H9 (cell line): ENCODE measurements around the gene C20orf204. TPM values are rescaled to one million over a fixed set of nuclear protein-coding genes. Genes with fewer than 3 reads are reported as not detected.

Experiments
- DNase-seq: peaks from one replicate; pipeline ENCODE4 v3.0.0-alpha.2; 2017
- H2AFZ ChIP-seq: one replicate; pipeline ENCODE4 v1.6.1; 2013; ENCODE audit warnings: mild to moderate bottlenecking, low read length, control low read depth, moderate library complexity
- H2AK5ac ChIP-seq: 2 replicates; pipeline ENCODE4 v1.6.1; 2013; ENCODE audit warnings: low read length, control low read depth, mixed read lengths; ENCODE audit not compliant: insufficient read length
- H2BK120ac ChIP-seq: one replicate; pipeline ENCODE4 v1.6.1; 2013; ENCODE audit warnings: low read depth, mild to moderate bottlenecking, low read length, control low read depth, inconsistent platforms; ENCODE audit not compliant: poor library complexity, severe bottlenecking
- H2BK12ac ChIP-seq: 2 replicates; pipeline ENCODE4 v1.6.1; 2013; ENCODE audit warnings: low read length, control low read depth, mixed read lengths, low read depth; ENCODE audit not compliant: insufficient read length
- H2BK15ac ChIP-seq: 2 replicates; pipeline ENCODE4 v1.6.1; 2013; ENCODE audit warnings: low read depth, low read length, control low read depth
- H2BK20ac ChIP-seq: one replicate; pipeline ENCODE4 v1.6.1; 2013; ENCODE audit warnings: low read depth, mild to moderate bottlenecking, low read length, control low read depth, inconsistent platforms; ENCODE audit not compliant: poor library complexity, severe bottlenecking
- H2BK5ac ChIP-seq: 2 replicates; pipeline ENCODE4 v1.6.1; 2013; ENCODE audit warnings: low read length, control low read depth, mixed read lengths; ENCODE audit not compliant: insufficient read length
- H3K14ac ChIP-seq: 2 replicates; pipeline ENCODE4 v1.6.1; 2013; ENCODE audit warnings: low read length, control low read depth; ENCODE audit not compliant: insufficient read depth
- H3K18ac ChIP-seq: 2 replicates; pipeline ENCODE4 v1.6.1; 2013; ENCODE audit warnings: low read depth, mild to moderate bottlenecking, mixed read lengths, low read length, control low read depth; ENCODE audit not compliant: insufficient read length
- H3K23ac ChIP-seq: 2 replicates; pipeline ENCODE4 v1.6.1; 2013; ENCODE audit warnings: low read length, control low read depth, mixed read lengths, low read depth; ENCODE audit not compliant: insufficient read length
- H3K23me2 ChIP-seq: 2 replicates; pipeline ENCODE4 v1.6.1; 2013; ENCODE audit warnings: low read depth, mild to moderate bottlenecking, mixed read lengths, low read length, control low read depth; ENCODE audit not compliant: insufficient read length, poor library complexity, severe bottlenecking
- H3K27ac ChIP-seq: 2 replicates; pipeline ENCODE4 v1.5.1; 2013; ENCODE audit warnings: low read length, control low read depth, mixed read lengths, low read depth; ENCODE audit not compliant: insufficient read length
- H3K27me3 ChIP-seq: 2 replicates; pipeline ENCODE4 v1.6.1; 2013; ENCODE audit warnings: low read length, control low read depth, inconsistent platforms; ENCODE audit not compliant: insufficient read depth
- H3K4ac ChIP-seq: 2 replicates; pipeline ENCODE4 v1.6.1; 2013; ENCODE audit warnings: low read depth, mild to moderate bottlenecking, control low read depth, inconsistent platforms, low read length, moderate library complexity
- H3K4me1 ChIP-seq: 2 replicates; pipeline ENCODE4 v1.6.1; 2013; ENCODE audit warnings: low read length, control low read depth, inconsistent platforms; ENCODE audit not compliant: insufficient read depth
- H3K4me2 ChIP-seq: 2 replicates; pipeline ENCODE4 v1.6.1; 2013; ENCODE audit warnings: low read length, control low read depth, mixed read lengths; ENCODE audit not compliant: insufficient read length, insufficient read depth
- H3K56ac ChIP-seq: 2 replicates; pipeline ENCODE4 v1.6.1; 2013; ENCODE audit warnings: low read depth, mild to moderate bottlenecking, mixed read lengths, low read length, control low read depth; ENCODE audit not compliant: insufficient read length
- H3K79me1 ChIP-seq: 2 replicates; pipeline ENCODE4 v1.6.1; 2013; ENCODE audit warnings: low read depth, mild to moderate bottlenecking, moderate library complexity, low read length, control low read depth, inconsistent platforms; ENCODE audit not compliant: insufficient read depth, poor library complexity, severe bottlenecking
- H3K79me2 ChIP-seq: 2 replicates; pipeline ENCODE4 v1.6.1; 2013; ENCODE audit warnings: low read length, control low read depth, inconsistent platforms; ENCODE audit not compliant: insufficient read depth
- H3K9ac ChIP-seq: 2 replicates; pipeline ENCODE4 v1.6.1; 2013; ENCODE audit warnings: low read length, control low read depth, mixed read lengths; ENCODE audit not compliant: insufficient read length; ENCODE audit errors: extremely low read depth
- H3K9me3 ChIP-seq: one replicate; pipeline ENCODE4 v1.6.1; 2013; ENCODE audit warnings: low read depth, low read length, inconsistent platforms; ENCODE audit not compliant: control insufficient read depth
- H3T11ph ChIP-seq: one replicate; pipeline ENCODE4 v1.6.1; 2013; ENCODE audit warnings: mild to moderate bottlenecking, low read length, control low read depth, inconsistent platforms
- H4K20me1 ChIP-seq: one replicate; pipeline ENCODE4 v1.6.1; 2013; ENCODE audit not compliant: control insufficient read depth, insufficient read length, insufficient read depth
- H4K5ac ChIP-seq: 2 replicates; pipeline ENCODE4 v1.6.1; 2013; ENCODE audit warnings: low read depth, mild to moderate bottlenecking, mixed read lengths, low read length, control low read depth; ENCODE audit not compliant: insufficient read length
- H4K8ac ChIP-seq: replicated peaks from 2 replicates; pipeline ENCODE4 v1.6.1; 2013; ENCODE audit warnings: low read length, control low read depth, mixed read lengths, low read depth; ENCODE audit not compliant: insufficient read length
- H4K91ac ChIP-seq: 2 replicates; pipeline ENCODE4 v1.6.1; 2013; ENCODE audit warnings: low read depth, mild to moderate bottlenecking, moderate library complexity, mixed read lengths, low read length, control low read depth; ENCODE audit not compliant: insufficient read length
- H3K27ac Mint-ChIP-seq, 3 experiments: 2 replicates in 2 of 3; 3 replicates in 1 of 3; pipeline ENCODE4 v1.8.0; 2020 to 2021; ENCODE audit warnings: mixed read lengths in 3 of 3, mild to moderate bottlenecking in 1 of 3, moderate library complexity in 1 of 3
- H3K27me3 Mint-ChIP-seq: 2 replicates; pipeline ENCODE4 v1.8.0; 2021; ENCODE audit warnings: low read depth, mild to moderate bottlenecking, moderate library complexity, mixed read lengths
- H3K36me3 Mint-ChIP-seq, 3 experiments: 2 replicates in 2 of 3; 3 replicates in 1 of 3; pipeline ENCODE4 v1.8.0; 2020 to 2021; ENCODE audit warnings: low read depth in 3 of 3, mixed read lengths in 3 of 3; ENCODE audit not compliant: insufficient read depth in 1 of 3
- H3K4me1 Mint-ChIP-seq, 2 experiments: 2 replicates each; pipeline ENCODE4 v1.8.0; 2020; ENCODE audit warnings: mixed read lengths in 2 of 2
- H3K4me3 Mint-ChIP-seq, 2 experiments: 2 replicates in 1 of 2; 3 replicates in 1 of 2; pipeline ENCODE4 v1.8.0; 2020 to 2021; ENCODE audit warnings: mild to moderate bottlenecking in 2 of 2, mixed read lengths in 2 of 2, moderate library complexity in 1 of 2
- H3K9me3 Mint-ChIP-seq, 2 experiments: 2 replicates in 1 of 2; 3 replicates in 1 of 2; pipeline ENCODE4 v1.8.0; 2020; ENCODE audit warnings: mild to moderate bottlenecking in 2 of 2, mixed read lengths in 2 of 2, moderate library complexity in 1 of 2
- CTCF ChIP-seq: fragments of 200-600 bp; sonication (generic); conservative IDR thresholded peaks from 3 replicates; pipeline ENCODE4 v1.8.0; 2021; ENCODE audit warnings: antibody characterized with exemption, mild to moderate bottlenecking
- WGBS: extraction: QIAGEN DNeasy Blood & Tissue Kit; methylation state at CpG from one replicate; pipeline ENCODE4 v1.1.7; 2013; ENCODE audit warnings: missing lambda C conversion rate, low lambda C conversion rate, mixed read lengths; ENCODE audit not compliant: insufficient read length; ENCODE audit errors: extremely low coverage; 5-methylcytosine and 5-hydroxymethylcytosine counted together
- total RNA-seq: library from RNA; stranded (reverse); gene quantifications from 2 replicates; pipeline ENCODE4 v1.2.1, GENCODE V29; 2021

The C20orf204 gene
- total RNA-seq, 1 experiment from 2014 or later = 2.2 TPM

GRCh38 chr20:64038224-64038564 lies 2.2 kb downstream of the C20orf204 start:
- Histone ChIP-seq H3T11ph (no peak overlapping the region), H4K20me1 (no peaks in the 10 kb centered on the region), H2AFZ (no peak overlapping the region), H3K27me3 (peaks cover 13% of the 10 kb centered on the region; the same call in 1 of the 2 replicates), H4K91ac (no peak overlapping the region), H3K9me3 (no peaks in the 10 kb centered on the region), H3K23me2 (peaks cover 14% of the 10 kb centered on the region), H3K79me1 (no peaks in the 10 kb centered on the region), H2BK20ac (no peak overlapping the region), H3K9ac (no peak overlapping the region), H4K5ac (no peak overlapping the region), H2BK15ac (no peak overlapping the region), H3K27ac (no peak overlapping the region), H2BK120ac (no peak overlapping the region), H3K56ac (no peak overlapping the region), H2BK5ac (no peak overlapping the region), H4K8ac (no peak overlapping the region), H3K4ac (no peak overlapping the region), H2AK5ac (no peak overlapping the region), H3K4me2 (peak overlapping the region; percentile 32), H3K79me2 (no peaks in the 10 kb centered on the region), H3K14ac (no peak overlapping the region), H3K4me1 (peaks cover 5% of the 10 kb centered on the region), H3K18ac (no peak overlapping the region), H3K23ac (no peak overlapping the region), H2BK12ac (no peak overlapping the region)
- Mint-ChIP-seq H3K27me3 (peaks cover 43% of the 10 kb centered on the region), H3K9me3 (peaks cover 0 to 2% of the 10 kb centered on the region in 2 experiments; a peak in 1 of 5 replicates), H3K4me3 (peak overlapping the region; percentile 57 to 77), H3K27ac (no peak overlapping the region), H3K4me1 (peaks cover 25% of the 10 kb centered on the region in 2 experiments), H3K36me3 (peaks cover 0 to 16% (median 13%) of the 10 kb centered on the region in 3 experiments; a peak in 5 of 7 replicates)
- peak; percentile 51 for DNase-seq
- WGBS = no CpG with 5 or more reads among the region's 30 CpGs
- no peak for TF ChIP-seq CTCF
